Measurements from ENCODE around the gene CCR3. TPM values are rescaled to one million over a fixed set of nuclear protein-coding genes. Genes with fewer than 3 reads are reported as not detected.

The CCR3 gene
- total RNA-seq, 1 experiment from 2014 or later, result not detected

GRCh38 chr3:46258525-46258924, 16.3 kb downstream of the CCR3 start:
- Histone ChIP-seq H2AFZ (ENCODE audit: low read depth, low read length, poor library complexity, severe bottlenecking) (no peak overlapping the region), H4K20me1 (ENCODE audit: insufficient read depth) (no peaks in the 10 kb centered on the region), H3K9me3 (ENCODE audit: control insufficient read depth in 1 of 2, insufficient read depth in 1 of 2, low read depth in 1 of 2, low read length in 2 of 2) (no peaks in the 10 kb centered on the region), H3K4me2 (ENCODE audit: low read length) (no peak overlapping the region), H3K79me2 (ENCODE audit: insufficient read depth, low read length) (no peaks in the 10 kb centered on the region), H3K27ac (ENCODE audit: low read depth, low read length) (no peak overlapping the region), H3K4me1 (ENCODE audit: control insufficient read depth in 1 of 2, insufficient read depth in 2 of 2, low read length in 2 of 2) (no peaks in the 10 kb centered on the region), H3K9ac (ENCODE audit: low read length) (no peak overlapping the region), H3K9me2 (ENCODE audit: insufficient read depth) (no peaks in the 10 kb centered on the region), H3K36me3 (ENCODE audit: control insufficient read depth in 1 of 2, insufficient read depth in 2 of 2, low read length in 2 of 2) (no peaks in the 10 kb centered on the region), H3K4me3 (replicated peaks in 1 of 2; ENCODE audit: low read depth in 1 of 2, low read length in 2 of 2) (no peak overlapping the region), H3K27me3 (ENCODE audit: insufficient read depth, low read length) (peaks cover 7% of the 10 kb centered on the region; the same call in 1 of the 2 replicates)
- POLR2A ChIA-PET, result no interaction called here
- RAD21 ChIA-PET (ENCODE audit: low non-redundant PET in 1 of 2, low total read pairs in 2 of 2, uncharacterized antibody in 2 of 2, unreplicated experiment in 2 of 2), result no interaction called here
- BruUV-seq (replicated peaks), result no TSS peak
- DNase-seq (ENCODE audit: low read depth, low spot score), result no peak
- TF ChIP-seq EGR1 (IDR thresholded peaks at IDR 0.05; ENCODE audit: low read depth), result no peak
- TF ChIP-seq CBX3 (IDR thresholded peaks at IDR 0.05; ENCODE audit: low read depth), result no peak
- TF ChIP-seq POLR2AphosphoS5 (IDR thresholded peaks at IDR 0.05; ENCODE audit: low read depth, low read length), result no peak
- TF ChIP-seq ZFX (IDR thresholded peaks at IDR 0.05), result no peak
- ATAC-seq, result no peak
- intact Hi-C loops (cut with micrococcal nuclease), result no loop called here
- CTCF ChIA-PET, result no interaction called here

GRCh38 chr3:46261926-46262594, 19.8 kb downstream of the CCR3 start:
- Histone ChIP-seq H3K4me2 (ENCODE audit: low read length) (no peak overlapping the region), H3K9me2 (ENCODE audit: insufficient read depth) (no peaks in the 10 kb centered on the region), H3K9ac (ENCODE audit: low read length) (no peak overlapping the region), H3K9me3 (ENCODE audit: control insufficient read depth in 1 of 2, insufficient read depth in 1 of 2, low read depth in 1 of 2, low read length in 2 of 2) (no peaks in the 10 kb centered on the region), H3K79me2 (ENCODE audit: insufficient read depth, low read length) (no peaks in the 10 kb centered on the region), H3K27me3 (ENCODE audit: insufficient read depth, low read length) (peaks cover 3% of the 10 kb centered on the region; the same call in 1 of the 2 replicates), H2AFZ (ENCODE audit: low read depth, low read length, poor library complexity, severe bottlenecking) (no peak overlapping the region), H3K27ac (ENCODE audit: low read depth, low read length) (no peak overlapping the region), H4K20me1 (ENCODE audit: insufficient read depth) (no peaks in the 10 kb centered on the region), H3K4me1 (ENCODE audit: control insufficient read depth in 1 of 2, insufficient read depth in 2 of 2, low read length in 2 of 2) (no peaks in the 10 kb centered on the region), H3K4me3 (replicated peaks in 1 of 2; ENCODE audit: low read depth in 1 of 2, low read length in 2 of 2) (no peak overlapping the region), H3K36me3 (ENCODE audit: control insufficient read depth in 1 of 2, insufficient read depth in 2 of 2, low read length in 2 of 2) (no peaks in the 10 kb centered on the region)
- ChIA-PET CTCF (no interaction called here), POLR2A (no interaction called here), RAD21 (ENCODE audit: low non-redundant PET in 1 of 2, low total read pairs in 2 of 2, uncharacterized antibody in 2 of 2, unreplicated experiment in 2 of 2) (no interaction called here)
- intact Hi-C loops (cut with micrococcal nuclease), result no loop called here
- ATAC-seq (no peak), DNase-seq (ENCODE audit: low read depth, low spot score) (no peak)
- BruUV-seq (replicated peaks), result no TSS peak
- TF ChIP-seq REST (IDR thresholded peaks at IDR 0.05; ENCODE audit: low read depth), result no peak
- no peak for TF ChIP-seq ZNF274 (IDR thresholded peaks at IDR 0.05; ENCODE audit: low read depth, low read length)
- TF ChIP-seq EZH2 (IDR thresholded peaks at IDR 0.05), result no peak
- no peak for TF ChIP-seq JUND (IDR thresholded peaks at IDR 0.05)
- no peak for TF ChIP-seq RAD21 (IDR thresholded peaks at IDR 0.05; ENCODE audit: low read depth)
- TF ChIP-seq SRF (IDR thresholded peaks at IDR 0.05; ENCODE audit: low read depth), result no peak
- TF ChIP-seq CTCF (IDR thresholded peaks at IDR 0.05 in 2 of 3, conservative IDR thresholded peaks at IDR 0.05 in 1 of 3; ENCODE audit: borderline replicate concordance in 1 of 3, insufficient read depth in 1 of 3, low read depth in 2 of 3, low read length in 2 of 3), result no peak
- TF ChIP-seq ZBTB33 (IDR thresholded peaks at IDR 0.05; ENCODE audit: extremely low read depth, insufficient replicate concordance, low read length), result no peak
- no peak for TF ChIP-seq CEBPB (IDR thresholded peaks at IDR 0.05; ENCODE audit: low read depth)
- no peak for TF ChIP-seq POLR2A (IDR thresholded peaks at IDR 0.05; ENCODE audit: borderline replicate concordance, extremely low read depth, insufficient read depth, insufficient read length)

Data from HCT116 (cell line).